CD14-positive monocyte (primary cell): ENCODE data around the gene ADSL. TPM values are rescaled to one million over a fixed set of nuclear protein-coding genes. Genes with fewer than 3 reads are reported as not detected.
A peak's percentile ranks its signal among the peaks of the same experiment; 100 is the strongest.

ENCODE experiments used
- DNase-seq, 3 donors: peaks; one replicate each; pipeline ENCODE4 v3.0.0-alpha.2; 2011 to 2022
- H2AFZ ChIP-seq: 2 replicates; pipeline ENCODE4 v1.6.0; 2012; ENCODE audit warnings: mild to moderate bottlenecking, low read depth, low read length, inconsistent platforms; ENCODE audit not compliant: insufficient read depth, poor library complexity, severe bottlenecking
- H3K27ac ChIP-seq, 2 donors: 1 replicate in 1 of 2; 2 replicates in 1 of 2; pipeline ENCODE4 v1.5.1; 2012 to 2013; ENCODE audit warnings: low read length in 2 of 2, control low read depth in 1 of 2, inconsistent platforms in 1 of 2, low read depth in 1 of 2, mild to moderate bottlenecking in 1 of 2
- H3K27me3 ChIP-seq, 2 donors: one replicate each; pipeline versions ENCODE4 v1.6.0 to v1.6.1; 2011 to 2013; ENCODE audit warnings: low read length in 2 of 2; ENCODE audit not compliant: control insufficient read depth in 2 of 2, insufficient read depth in 2 of 2
- H3K36me3 ChIP-seq, 2 donors: replicated peaks in 1 of 2; 1 replicate in 1 of 2; 2 replicates in 1 of 2; pipeline versions ENCODE4 v1.5.1 to v1.6.1; 2012 to 2013; ENCODE audit warnings: low read length in 2 of 2, control low read depth in 1 of 2, inconsistent platforms in 1 of 2, mild to moderate bottlenecking in 1 of 2; ENCODE audit not compliant: insufficient read depth in 2 of 2, control insufficient read depth in 1 of 2
- H3K4me1 ChIP-seq, 2 donors: 1 replicate in 1 of 2; 2 replicates in 1 of 2; pipeline versions ENCODE4 v1.5.1 to v1.6.1; 2012 to 2013; ENCODE audit warnings: low read length in 2 of 2, control low read depth in 1 of 2, inconsistent platforms in 1 of 2, mild to moderate bottlenecking in 1 of 2, moderate library complexity in 1 of 2; ENCODE audit not compliant: insufficient read depth in 2 of 2, control insufficient read depth in 1 of 2
- H3K4me2 ChIP-seq: replicated peaks from 2 replicates; pipeline ENCODE3; 2012; ENCODE audit warnings: low read length, moderate library complexity, mild to moderate bottlenecking; ENCODE audit not compliant: poor library complexity, severe bottlenecking; ENCODE audit errors: extremely low read depth
- H3K4me3 ChIP-seq, 3 experiments: fragments of 200-600 bp in 1 of 3; sonication (generic) in 1 of 3; replicated peaks in 1 of 3; 1 replicate in 2 of 3; 2 replicates in 1 of 3; pipeline ENCODE4 v1.5.1; 2011 to 2013; ENCODE audit warnings: low read length in 3 of 3, mild to moderate bottlenecking in 3 of 3, control low read depth in 2 of 3, low read depth in 2 of 3, inconsistent platforms in 1 of 3, moderate library complexity in 1 of 3
- H3K79me2 ChIP-seq: 2 replicates; pipeline ENCODE4 v1.6.0; 2012; ENCODE audit warnings: mild to moderate bottlenecking, control low read depth, inconsistent platforms, low read length, moderate library complexity; ENCODE audit not compliant: insufficient read depth
- H3K9ac ChIP-seq: 2 replicates; pipeline ENCODE4 v1.6.0; 2017; ENCODE audit warnings: low read length, mild to moderate bottlenecking; ENCODE audit not compliant: insufficient read depth, poor library complexity, severe bottlenecking
- H3K9me3 ChIP-seq, 2 donors: replicated peaks in 1 of 2; 1 replicate in 1 of 2; 2 replicates in 1 of 2; pipeline versions ENCODE4 v1.5.1 to v1.6.1; 2012 to 2013; ENCODE audit warnings: low read length in 2 of 2, control low read depth in 1 of 2; ENCODE audit not compliant: control insufficient read depth in 1 of 2, insufficient read depth in 1 of 2
- H4K20me1 ChIP-seq: 2 replicates; pipeline ENCODE4 v1.6.0; 2012; ENCODE audit warnings: mild to moderate bottlenecking, low read length, control low read depth, moderate library complexity; ENCODE audit not compliant: insufficient read depth
- H3K27ac Mint-ChIP-seq, 7 donors: one replicate each; pipeline ENCODE4 v1.8.0; 2020; ENCODE audit warnings: mild to moderate bottlenecking in 7 of 7, mixed read lengths in 7 of 7, moderate library complexity in 6 of 7, inconsistent platforms in 2 of 7
- H3K27me3 Mint-ChIP-seq, 3 donors: one replicate each; pipeline ENCODE4 v1.8.0; 2021 to 2022; ENCODE audit warnings: low read depth in 3 of 3, mild to moderate bottlenecking in 3 of 3, mixed read lengths in 3 of 3, moderate library complexity in 3 of 3, inconsistent platforms in 1 of 3
- H3K36me3 Mint-ChIP-seq, 2 donors: one replicate each; pipeline ENCODE4 v1.8.0; 2020; ENCODE audit warnings: mixed read lengths in 2 of 2, inconsistent platforms in 1 of 2, mild to moderate bottlenecking in 1 of 2
- H3K4me1 Mint-ChIP-seq: one replicate; pipeline ENCODE4 v1.8.0; 2020; ENCODE audit warnings: mild to moderate bottlenecking, mixed read lengths
- H3K4me3 Mint-ChIP-seq, 2 donors: one replicate each; pipeline ENCODE4 v1.8.0; 2020; ENCODE audit warnings: mild to moderate bottlenecking in 2 of 2, mixed read lengths in 2 of 2, moderate library complexity in 1 of 2
- H3K9me3 Mint-ChIP-seq, 7 donors: one replicate each; pipeline ENCODE4 v1.8.0; 2020 to 2022; ENCODE audit warnings: mixed read lengths in 7 of 7, mild to moderate bottlenecking in 6 of 7, moderate library complexity in 6 of 7, inconsistent platforms in 2 of 7
- CTCF ChIP-seq: fragments of 200-600 bp; IDR thresholded peaks from one replicate; pipeline ENCODE4 v1.8.0; 2022; ENCODE audit warnings: antibody characterized with exemption, mild to moderate bottlenecking
- WGBS: methylation state at CpG from one replicate; pipeline ENCODE4 v1.1.5; 2013; ENCODE audit warnings: missing lambda C conversion rate; ENCODE audit not compliant: insufficient coverage; 5-methylcytosine and 5-hydroxymethylcytosine counted together
- intact Hi-C, 2 donors: fragments of 100-400 bp; cut with micrococcal nuclease; formaldehyde crosslinking; loops; one replicate each; pipeline versions ENCODE4 v1.15.0 to v1.15.1; 2023
- polyA plus RNA-seq, 3 donors: library from polyadenylated mRNA; depleted of rRNA in 1 of 3; unstranded in 2 of 3; stranded (reverse) in 1 of 3; fragments of 300-500 nt in 2 of 3; fragments of >200 nt in 1 of 3; fragmentation: Illumina TruSeq in 2 of 3; gene quantifications; 1 replicate in 2 of 3; 2 replicates in 1 of 3; pipeline ENCODE4 v1.2.3, GENCODE V29; 2012 to 2021

Gene ADSL
- polyA plus RNA-seq, 3 donors: 56.7 to 82.3 (median 65.1) TPM

- H3K27ac ChIP-seq: peak overlapping the region; percentile 71 to 83
- DNase-seq: no peak
- peak overlapping the region; percentile 78 to 89 (median 86) for H3K4me3 ChIP-seq
- Mint-ChIP-seq H3K27ac (peak overlapping the region; percentile 27 to 96 (median 93)), H3K27me3 (no peaks in the 10 kb centered on the region), H3K36me3 (peaks cover 18 to 32% of the 10 kb centered on the region in 2 donors), H3K4me3 (peak overlapping the region; percentile 94 to 97), H3K4me1 (peaks cover 33% of the 10 kb centered on the region), H3K9me3 (no peaks in the 10 kb centered on the region)
- peak overlapping the region; percentile 83 for H3K4me2 ChIP-seq
- H2AFZ ChIP-seq: peak overlapping the region; percentile 94
- H3K79me2 ChIP-seq: peaks cover 46% of the 10 kb centered on the region
- peak overlapping the region; percentile 78 for H3K9ac ChIP-seq
- no peaks in the 10 kb centered on the region for H3K9me3 ChIP-seq
- WGBS: 33% methylated on average over 6 of the region's 10 CpGs
- TF ChIP-seq CTCF: no peak
- H4K20me1 ChIP-seq: peaks cover 17% of the 10 kb centered on the region
- H3K27me3 ChIP-seq: no peaks in the 10 kb centered on the region
- intact Hi-C loops: loop anchor here (2.0 to 10.0 kb wide), 2 partner anchors 302 to 812 kb away; no protein-coding TSS in a partner anchor
- H3K36me3 ChIP-seq: peaks cover 26 to 38% of the 10 kb centered on the region in 2 donors
- peaks cover 25 to 40% of the 10 kb centered on the region in 2 donors for H3K4me1 ChIP-seq
These were observed 1.0 kb downstream of the ADSL start for GRCh38 chr22:40347300-40347699.

DNA sequence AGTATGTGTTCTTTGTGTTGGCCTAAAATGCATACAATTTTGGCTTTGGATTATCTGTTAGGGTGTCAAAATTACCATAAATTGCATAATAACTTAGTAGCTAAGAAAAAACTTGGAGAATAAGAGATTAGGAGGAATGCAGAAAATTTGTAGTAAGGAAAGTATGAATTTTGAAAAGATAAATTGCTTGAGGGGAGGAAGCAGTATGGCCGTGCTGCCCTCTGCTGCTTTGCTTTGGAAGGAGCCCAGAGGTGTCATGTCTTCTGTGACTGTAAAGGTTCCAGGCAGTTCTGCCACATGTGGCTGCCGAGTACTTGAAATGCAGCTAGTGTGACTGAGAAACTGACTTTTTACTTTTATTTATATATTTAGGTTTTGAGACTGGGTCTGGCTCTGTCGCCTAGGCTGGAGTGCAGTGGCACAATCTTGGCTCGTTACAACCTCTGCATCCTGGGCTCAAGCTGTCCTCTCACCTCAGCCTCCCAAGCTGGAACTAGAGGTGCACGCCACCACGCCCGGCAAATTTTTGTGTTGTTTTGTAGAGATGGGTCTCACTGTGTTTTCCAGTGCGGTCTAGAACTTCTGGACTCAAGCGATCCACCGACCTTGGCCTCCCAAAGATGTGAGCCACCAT, 1.8 kb downstream of the ADSL start:
- WGBS: 71% methylated on average over 4 of the region's 10 CpGs
- Mint-ChIP-seq H3K27me3 (no peaks in the 10 kb centered on the region), H3K4me3 (peak overlapping the region in 1 of 2 donors; percentile 2), H3K4me1 (peaks cover 25% of the 10 kb centered on the region), H3K27ac (peak overlapping the region in 3 of 7 donors; percentile 24 to 63 (median 36)), H3K9me3 (no peaks in the 10 kb centered on the region), H3K36me3 (peaks cover 22 to 39% of the 10 kb centered on the region in 2 donors)
- no peak overlapping the region for H3K9ac ChIP-seq
- no peaks in the 10 kb centered on the region for H3K9me3 ChIP-seq
- H3K27me3 ChIP-seq: no peaks in the 10 kb centered on the region
- peaks cover 24 to 34% of the 10 kb centered on the region in 2 donors for H3K4me1 ChIP-seq
- H2AFZ ChIP-seq: no peak overlapping the region
- no peak overlapping the region for H3K27ac ChIP-seq
- peaks cover 33 to 46% of the 10 kb centered on the region in 2 donors for H3K36me3 ChIP-seq
- TF ChIP-seq CTCF: peak; percentile 79
- H3K4me2 ChIP-seq: peak overlapping the region; percentile 83
- peaks cover 22% of the 10 kb centered on the region for H4K20me1 ChIP-seq
- peak; percentile 25 to 39 (median 26) for DNase-seq
- intact Hi-C loops: loop anchor here (10.0 kb wide), 1 partner anchor 303 kb away; no protein-coding TSS in a partner anchor
- H3K4me3 ChIP-seq: no peak overlapping the region
- H3K79me2 ChIP-seq: peaks cover 46% of the 10 kb centered on the region
